HG03025 (cell line): ENCODE data around the gene ATP2B3.

Experiments
- ATAC-seq: cut with Tn5 transposase; IDR thresholded peaks from one replicate; pipeline ENCODE4 v1.9.1; 2021; ENCODE audit warnings: mild to moderate bottlenecking, moderate library complexity; ENCODE audit not compliant: unreplicated experiment, low FRiP score

Gene ATP2B3

GRCh38 chrX:153608376-153608775 is 90.9 kb downstream of the ATP2B3 start:
- ATAC-seq = no peak

GRCh38 chrX:153608806-153609205 is 91.4 kb downstream of the ATP2B3 start:
- ATAC-seq = no peak

GRCh38 chrX:153609917-153610835 is 92.7 kb downstream of the ATP2B3 start:
- ATAC-seq = no peak

GRCh38 chrX:153610836-153611213 is 93.4 kb downstream of the ATP2B3 start:
- no peak for ATAC-seq

GRCh38 chrX:153611298-153612095 is 94.1 kb downstream of the ATP2B3 start:
- no peak for ATAC-seq

- ATAC-seq = no peak
These were observed 95.0 kb downstream of the ATP2B3 start for GRCh38 chrX:153612413-153612812.

DNA sequence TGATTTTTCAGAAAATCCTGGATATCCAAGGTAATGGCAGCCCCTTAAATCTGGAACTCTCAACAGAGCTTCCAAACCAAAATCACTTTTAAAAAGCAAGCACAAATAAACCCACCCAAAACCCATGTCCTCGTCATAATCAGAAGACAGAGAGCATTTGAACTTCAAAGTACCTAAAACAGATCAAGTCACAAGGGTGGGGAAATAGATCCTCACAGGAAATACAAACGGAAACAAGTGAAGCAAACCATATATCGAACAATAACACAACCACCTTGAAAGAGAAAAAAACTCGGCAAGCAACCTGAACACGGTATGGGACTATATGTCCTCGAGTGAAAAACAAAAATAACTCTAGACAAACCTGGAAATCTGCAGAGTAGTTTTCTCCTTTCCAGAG is 97.4 kb downstream of the ATP2B3 start:
- no peak for ATAC-seq

GRCh38 chrX:153620576-153620975 is 103.1 kb downstream of the ATP2B3 start:
- no peak for ATAC-seq

DNA sequence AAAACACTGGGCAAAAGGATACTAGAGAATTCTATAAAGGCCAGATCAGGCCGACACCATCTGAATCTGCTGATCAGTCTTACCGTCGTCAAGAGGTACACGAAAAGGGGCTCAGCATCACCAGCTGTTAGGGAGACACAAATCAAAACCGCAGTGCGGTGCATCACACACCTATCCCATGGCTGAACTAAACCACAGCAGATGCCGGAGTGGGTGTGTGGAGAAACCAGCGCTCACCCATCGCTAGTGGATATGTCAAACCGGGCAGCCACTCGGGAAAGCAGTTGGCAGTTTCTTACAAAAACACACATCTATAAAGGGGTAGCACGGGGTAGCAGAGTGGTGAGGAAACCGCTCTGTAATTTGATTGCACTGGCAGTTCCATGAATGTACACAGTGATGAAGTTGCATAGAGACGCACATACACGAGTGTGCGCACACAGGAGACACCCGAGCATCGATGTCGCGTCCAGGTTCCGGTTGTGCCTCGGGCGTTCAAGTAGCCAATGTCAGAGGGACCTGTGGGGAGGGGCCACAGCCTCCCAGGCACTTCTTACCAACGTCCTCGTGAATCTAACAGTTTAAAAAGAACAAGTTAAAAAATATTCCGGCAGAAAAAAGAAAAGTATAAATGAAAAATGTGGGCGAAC is 104.6 kb downstream of the ATP2B3 start:
- no peak for ATAC-seq

- ATAC-seq = no peak
These were observed 105.3 kb downstream of the ATP2B3 start for GRCh38 chrX:153622661-153623309.

DNA sequence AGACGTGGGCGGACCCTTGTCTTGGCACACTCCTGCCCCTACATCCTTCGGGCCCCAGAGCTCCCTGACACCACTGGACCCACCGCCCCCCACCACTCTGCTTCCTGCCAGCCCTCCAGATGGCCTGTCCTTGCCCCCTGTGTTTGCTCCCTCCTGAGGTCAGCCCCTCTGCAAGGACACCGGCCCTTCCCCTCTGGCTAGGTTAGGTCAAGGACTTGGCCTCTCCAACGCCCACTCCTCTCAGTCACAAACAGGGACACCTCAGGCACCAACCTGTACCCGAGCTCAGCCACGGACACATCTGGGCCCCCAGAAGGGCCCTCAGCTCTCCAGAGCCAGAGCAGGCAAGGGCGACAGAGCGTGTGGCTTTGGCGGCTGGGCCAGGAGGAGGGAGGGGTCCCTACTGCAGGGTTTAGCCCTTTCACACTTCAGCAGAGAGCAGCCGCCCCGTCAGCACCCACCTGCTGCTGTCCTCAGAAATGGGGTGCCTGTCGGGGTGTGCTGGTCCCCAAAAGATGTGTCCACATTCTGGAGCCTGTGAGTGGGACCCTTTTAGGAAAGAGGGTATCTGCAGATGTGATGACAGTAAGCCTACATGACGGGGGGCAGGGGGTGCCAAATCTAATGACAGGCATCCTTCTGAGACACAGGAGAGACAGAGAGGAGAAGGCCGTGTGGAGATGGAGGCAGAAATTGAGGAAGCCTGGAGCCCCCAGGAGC is 106.0 kb downstream of the ATP2B3 start:
- ATAC-seq = no peak

DNA sequence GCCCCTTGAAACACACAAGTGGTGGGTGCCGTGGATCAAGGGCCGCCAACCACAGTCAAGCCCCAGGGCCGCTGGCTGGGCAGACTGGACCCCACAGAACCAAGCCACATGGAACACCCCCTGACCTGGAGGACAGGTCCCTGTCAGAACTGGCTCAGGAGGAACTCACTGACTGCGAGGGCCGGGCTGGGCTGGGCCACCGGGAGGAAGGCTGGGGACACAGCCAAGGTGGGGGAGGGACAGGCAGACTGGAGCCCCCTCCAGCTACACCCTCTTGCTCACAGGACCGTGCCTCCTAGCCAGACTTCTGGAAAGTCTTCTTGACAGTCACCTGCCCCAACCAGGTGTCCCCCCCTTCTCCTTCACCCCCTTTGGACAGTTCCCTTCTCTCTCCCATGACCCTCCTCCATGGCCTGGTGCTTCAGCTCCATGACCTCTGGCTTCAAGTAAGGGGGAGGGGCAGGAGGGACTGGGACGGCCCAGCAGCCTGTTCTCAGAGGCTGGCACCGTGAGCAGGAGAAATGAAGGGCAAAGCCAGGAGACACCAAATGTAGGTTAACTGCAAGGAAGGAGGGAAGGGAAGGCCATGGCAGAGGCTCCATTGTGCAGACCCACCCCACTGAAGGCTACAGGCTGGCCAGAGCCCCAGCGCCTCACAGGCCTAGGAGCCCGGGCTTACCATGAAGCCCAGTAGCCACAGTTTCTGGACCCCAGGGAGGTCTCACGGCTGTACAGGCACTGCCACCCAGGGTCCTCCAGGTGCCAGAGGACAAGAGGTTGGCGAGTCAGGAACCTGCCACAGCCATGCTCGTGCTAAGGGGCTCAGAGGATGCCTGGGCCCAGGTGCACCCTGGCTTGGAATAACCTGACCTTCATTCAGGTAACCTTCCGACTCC is 107.0 kb downstream of the ATP2B3 start:
- ATAC-seq = no peak

DNA sequence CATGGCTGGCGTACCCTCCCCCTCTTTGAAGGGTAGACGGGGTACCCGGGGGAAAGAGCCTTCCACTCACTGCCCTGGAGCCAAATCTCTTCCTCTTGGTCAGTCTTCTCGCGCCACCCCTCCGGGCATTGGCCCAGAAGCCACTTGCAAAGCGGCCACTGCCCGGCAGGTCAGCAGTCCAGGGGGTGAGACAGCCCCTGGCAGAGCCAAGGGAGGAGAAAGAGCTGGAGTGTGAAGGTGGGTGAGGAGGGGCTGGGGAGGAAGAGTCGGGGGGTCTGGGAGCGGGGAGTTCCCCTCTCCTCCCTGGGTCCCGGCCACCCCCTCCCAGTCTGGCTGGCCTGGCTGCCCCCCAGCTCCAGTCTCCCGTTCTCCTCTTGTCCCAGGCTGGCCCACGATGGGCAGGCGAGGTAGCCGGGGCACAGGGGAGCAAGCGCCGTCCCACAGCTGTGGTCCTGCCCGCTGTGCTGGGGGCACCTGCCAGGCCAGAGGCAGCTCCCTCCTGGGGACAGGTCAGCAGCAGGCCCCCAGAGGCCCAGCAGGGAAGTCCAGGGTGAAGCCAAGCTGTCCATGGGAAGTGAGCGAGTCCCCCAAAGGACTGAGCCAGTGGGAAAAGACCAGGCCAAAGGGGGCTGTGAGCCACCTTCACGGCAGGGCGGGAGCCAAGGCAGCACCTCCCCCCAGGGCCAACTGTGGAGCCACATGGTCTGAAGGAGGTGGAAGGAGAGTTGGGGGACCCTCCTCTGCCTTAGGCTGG is 108.0 kb downstream of the ATP2B3 start:
- ATAC-seq = no peak

DNA sequence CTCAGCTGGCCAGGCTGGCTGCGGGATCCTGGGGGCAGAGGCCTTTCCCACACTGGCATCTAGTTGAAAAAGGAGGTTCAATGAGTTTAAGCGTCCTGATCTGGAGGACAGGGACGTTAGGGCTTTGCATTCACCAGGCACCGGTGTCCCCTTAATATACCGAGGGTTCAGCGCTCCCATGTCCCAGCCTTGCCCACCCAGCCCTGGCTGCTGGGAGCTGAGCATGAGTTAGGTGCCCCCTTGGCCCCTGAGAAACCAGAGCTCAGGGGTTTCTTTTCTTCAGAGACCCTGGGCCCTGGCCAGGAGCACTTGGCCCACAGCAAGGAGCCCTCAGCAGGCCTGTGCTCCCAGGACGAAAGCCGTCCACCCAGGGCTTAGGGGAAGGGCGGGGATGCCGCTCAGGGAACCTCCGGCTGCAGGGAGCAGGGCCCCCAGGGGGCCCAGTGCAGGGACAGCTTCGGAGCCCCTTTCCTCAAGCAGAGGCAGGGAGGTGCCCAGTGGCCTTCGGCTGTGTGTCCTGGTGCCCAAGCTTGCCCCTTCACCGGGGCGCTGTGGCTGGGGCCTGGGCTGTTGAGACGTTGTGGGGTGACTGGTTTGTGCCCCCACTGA is 108.7 kb downstream of the ATP2B3 start:
- ATAC-seq = no peak

DNA sequence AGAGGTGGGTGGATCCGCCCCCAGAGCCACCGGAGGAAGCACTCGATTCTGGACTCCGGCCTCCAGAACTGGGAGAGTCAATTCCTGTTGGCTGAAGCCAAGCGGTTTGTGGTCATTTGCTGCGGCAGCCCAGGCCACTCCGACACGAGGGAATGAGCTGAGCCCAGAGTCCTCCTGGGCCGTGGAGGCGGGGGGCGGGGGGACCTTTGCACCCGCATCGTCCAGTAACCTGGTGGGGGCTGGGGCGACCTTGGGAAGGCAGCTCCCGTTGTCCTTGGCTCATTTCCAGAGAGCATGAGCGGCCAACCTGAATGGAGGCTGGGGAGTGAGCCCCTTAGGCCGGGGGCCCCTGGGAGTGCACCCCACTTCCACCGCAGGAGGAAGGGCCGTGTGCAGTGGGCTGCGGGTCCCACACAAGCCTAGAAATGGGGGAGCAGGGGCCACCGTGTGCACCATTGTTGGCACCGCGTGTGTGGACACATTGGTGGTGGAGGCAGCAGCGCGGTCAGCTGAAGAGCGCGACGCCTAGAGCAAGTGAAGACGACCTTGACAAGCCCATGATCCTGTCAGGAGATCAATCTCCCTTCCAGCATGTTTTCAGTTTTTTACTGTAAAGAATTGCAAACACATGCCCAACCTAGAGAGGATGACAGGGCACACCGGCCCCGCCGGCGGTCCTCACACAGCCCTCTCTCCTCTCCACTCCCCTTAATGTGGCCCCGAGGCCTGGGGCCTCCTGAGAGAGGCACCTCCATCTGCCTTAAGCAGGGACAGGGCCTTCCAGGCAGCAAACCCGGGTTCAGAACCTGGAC is 109.6 kb downstream of the ATP2B3 start:
- no peak for ATAC-seq

- no peak for ATAC-seq
These were observed 110.3 kb downstream of the ATP2B3 start for GRCh38 chrX:153627675-153628111.

GRCh38 chrX:153628129-153628528 is 110.7 kb downstream of the ATP2B3 start:
- no peak for ATAC-seq
